MCF 10A (cell line): ENCODE data around the gene MLC1. TPM values are rescaled to one million over a fixed set of nuclear protein-coding genes. Genes with fewer than 3 reads are reported as not detected.

Experiments used
- BruUV-seq: library from RNA; stranded (reverse); fragments of 400-500 nt; replicated peaks from 2 replicates; lab custom pipeline; 2021; lab: Mats Ljungman, UMichigan
- CTCF ChIA-PET: fragments of 300-600 bp; sonication (Branson Sonifier 250); formaldehyde crosslinking; extraction: SDS; loops from one replicate; lab custom pipeline; 2021; ENCODE audit warnings: antibody characterized with exemption, inconsistent platforms; lab: Yijun Ruan, JAX
- POLR2A ChIA-PET: fragments of 300-600, 350-650 bp; sonication (Branson Sonifier 250); formaldehyde crosslinking; extraction: SDS; loops from one replicate; lab custom pipeline; 2020; ENCODE audit warnings: antibody characterized with exemption, inconsistent platforms; lab: Yijun Ruan, JAX
- DNase-seq: peaks from one replicate; pipeline ENCODE4 v3.0.0-alpha.2; 2018; ENCODE audit not compliant: unreplicated experiment
- H3K27ac Mint-ChIP-seq: one replicate; pipeline ENCODE4 v1.8.0; 2022; ENCODE audit warnings: mild to moderate bottlenecking, low read depth, mixed read lengths; ENCODE audit not compliant: unreplicated experiment
- H3K27me3 Mint-ChIP-seq: one replicate; pipeline ENCODE4 v1.8.0; 2022; ENCODE audit warnings: mixed read lengths; ENCODE audit not compliant: insufficient read depth, unreplicated experiment
- H3K36me3 Mint-ChIP-seq: one replicate; pipeline ENCODE4 v1.8.0; 2022; ENCODE audit warnings: mild to moderate bottlenecking, moderate library complexity, mixed read lengths; ENCODE audit not compliant: insufficient read depth, unreplicated experiment
- H3K4me1 Mint-ChIP-seq: one replicate; pipeline ENCODE4 v1.8.0; 2022; ENCODE audit warnings: mixed read lengths; ENCODE audit not compliant: insufficient read depth, unreplicated experiment
- H3K4me3 Mint-ChIP-seq: one replicate; pipeline ENCODE4 v1.8.0; 2022; ENCODE audit warnings: mild to moderate bottlenecking, moderate library complexity, mixed read lengths; ENCODE audit not compliant: unreplicated experiment
- H3K9me3 Mint-ChIP-seq: one replicate; pipeline ENCODE4 v1.8.0; 2022; ENCODE audit warnings: mixed read lengths; ENCODE audit not compliant: unreplicated experiment
- intact Hi-C: fragments of 100-400 bp; cut with micrococcal nuclease; formaldehyde crosslinking; loops from 2 replicates; pipeline ENCODE4 v1.14.1; 2022
- total RNA-seq: library from RNA; stranded (reverse); gene quantifications from 2 replicates; pipeline ENCODE4 v1.2.3, GENCODE V29; 2022
- TF ChIP-seq, protein P1 (sequence below): fragments of 200-600 bp; IDR thresholded peaks from one replicate; pipeline ENCODE4 v1.8.0; 2022; ENCODE audit warnings: antibody characterized with exemption, mild to moderate bottlenecking; ENCODE audit not compliant: unreplicated experiment

Gene MLC1
- total RNA-seq, 1 experiment from 2014 or later = not detected

DNA sequence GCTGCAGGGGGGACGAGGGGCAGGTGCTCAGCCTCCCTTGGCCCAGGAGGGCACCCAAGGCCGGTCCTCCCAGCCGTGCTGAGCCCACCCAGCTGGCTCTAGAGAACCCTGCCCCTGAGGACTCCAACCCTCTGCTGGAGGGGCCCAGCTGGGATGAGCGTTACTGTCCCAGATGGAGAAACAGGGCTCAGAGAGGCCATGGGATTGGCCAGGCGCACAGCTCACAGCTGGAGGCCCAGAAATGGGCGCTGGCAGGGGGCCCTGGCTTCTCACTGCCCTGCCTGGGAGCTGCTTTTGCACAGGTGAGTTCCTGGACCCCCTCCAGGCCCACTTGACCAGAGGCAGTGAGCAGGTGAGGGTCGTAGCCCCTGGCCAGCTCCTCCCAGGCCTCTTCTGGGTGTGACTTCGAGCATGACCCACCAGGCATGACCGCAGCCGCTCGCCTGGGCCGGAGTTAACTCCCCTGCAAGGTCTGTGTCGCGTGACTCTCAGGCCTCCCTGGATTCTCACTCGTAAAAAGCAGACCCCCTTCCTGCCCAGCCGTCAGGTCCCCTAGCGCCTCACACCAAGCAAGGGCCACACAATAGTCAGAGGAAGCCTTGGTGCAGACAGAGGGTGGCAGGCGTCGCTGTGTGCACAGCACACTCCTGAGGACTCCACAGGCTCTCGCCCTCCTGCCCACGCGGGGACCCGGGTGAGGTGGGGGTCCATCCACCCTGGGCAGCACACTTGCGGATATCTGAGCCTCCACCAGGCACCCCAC is 52.9 kb downstream of the MLC1 start:
- POLR2A ChIA-PET = interaction anchor here (1.1 kb wide), 1 partner anchor 70 kb away, joined by 3 read pairs; no protein-coding TSS in a partner anchor
- Mint-ChIP-seq H3K27ac (no peak overlapping the region), H3K27me3 (no peaks in the 10 kb centered on the region), H3K36me3 (no peaks in the 10 kb centered on the region), H3K4me3 (no peak overlapping the region), H3K4me1 (peaks cover 10% of the 10 kb centered on the region), H3K9me3 (no peaks in the 10 kb centered on the region)
- TF ChIP-seq, protein P1, sequence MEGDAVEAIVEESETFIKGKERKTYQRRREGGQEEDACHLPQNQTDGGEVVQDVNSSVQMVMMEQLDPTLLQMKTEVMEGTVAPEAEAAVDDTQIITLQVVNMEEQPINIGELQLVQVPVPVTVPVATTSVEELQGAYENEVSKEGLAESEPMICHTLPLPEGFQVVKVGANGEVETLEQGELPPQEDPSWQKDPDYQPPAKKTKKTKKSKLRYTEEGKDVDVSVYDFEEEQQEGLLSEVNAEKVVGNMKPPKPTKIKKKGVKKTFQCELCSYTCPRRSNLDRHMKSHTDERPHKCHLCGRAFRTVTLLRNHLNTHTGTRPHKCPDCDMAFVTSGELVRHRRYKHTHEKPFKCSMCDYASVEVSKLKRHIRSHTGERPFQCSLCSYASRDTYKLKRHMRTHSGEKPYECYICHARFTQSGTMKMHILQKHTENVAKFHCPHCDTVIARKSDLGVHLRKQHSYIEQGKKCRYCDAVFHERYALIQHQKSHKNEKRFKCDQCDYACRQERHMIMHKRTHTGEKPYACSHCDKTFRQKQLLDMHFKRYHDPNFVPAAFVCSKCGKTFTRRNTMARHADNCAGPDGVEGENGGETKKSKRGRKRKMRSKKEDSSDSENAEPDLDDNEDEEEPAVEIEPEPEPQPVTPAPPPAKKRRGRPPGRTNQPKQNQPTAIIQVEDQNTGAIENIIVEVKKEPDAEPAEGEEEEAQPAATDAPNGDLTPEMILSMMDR = no peak
- BruUV-seq = no TSS peak
- CTCF ChIA-PET = interaction anchor here (0.6 to 3.6 kb wide), 4 partner anchors 27 to 107 kb away, joined by 3 to 48 read pairs (median 4); no protein-coding TSS in a partner anchor
- no peak for DNase-seq
- intact Hi-C loops = no loop called here

DNA sequence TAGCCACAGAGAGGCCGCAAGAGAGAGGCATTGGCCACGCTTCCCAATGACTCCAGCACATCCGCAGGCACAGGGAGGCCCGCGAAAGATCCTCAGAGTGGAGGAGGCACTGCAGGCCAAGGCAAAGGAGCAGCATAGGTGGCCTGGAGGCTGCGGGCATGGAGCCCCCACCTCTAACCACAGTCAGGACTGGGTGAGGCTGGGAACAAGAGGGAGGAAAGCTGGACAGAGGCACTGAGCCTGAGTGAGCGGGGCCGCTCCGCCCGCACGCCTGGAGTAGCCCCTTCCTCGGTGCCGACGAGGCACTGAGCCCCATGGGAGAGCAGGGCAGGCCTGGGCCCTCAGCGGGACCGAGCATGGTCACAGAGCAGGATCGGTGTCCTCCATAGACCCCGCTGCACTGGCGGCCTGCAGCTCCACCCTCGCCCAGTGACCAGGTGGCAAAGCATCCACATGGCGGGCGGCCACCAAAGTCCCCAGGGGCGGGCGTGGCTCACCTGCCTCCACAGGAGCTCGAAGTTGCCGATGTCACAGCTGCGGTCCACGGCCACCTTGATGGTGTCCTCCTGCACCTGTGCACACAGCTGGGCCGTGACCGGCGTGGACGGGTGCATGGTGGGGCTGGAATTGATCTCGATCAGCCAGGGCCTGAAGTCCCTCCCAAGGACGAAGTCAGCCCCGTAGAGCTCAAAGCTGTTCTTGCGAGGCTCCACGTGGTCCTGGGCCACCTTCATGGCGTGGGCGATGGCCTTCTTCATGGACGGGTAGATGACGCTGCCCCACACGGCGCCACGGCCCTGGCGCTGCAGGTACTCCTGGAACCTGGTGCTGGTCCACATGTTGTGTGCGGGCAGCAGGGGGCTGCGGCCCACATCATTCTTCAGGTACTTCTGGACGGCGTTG is 53.8 kb downstream of the MLC1 start:
- Mint-ChIP-seq H3K27ac (no peak overlapping the region), H3K4me1 (peaks cover 11% of the 10 kb centered on the region), H3K4me3 (no peak overlapping the region), H3K36me3 (no peaks in the 10 kb centered on the region), H3K9me3 (no peaks in the 10 kb centered on the region), H3K27me3 (no peaks in the 10 kb centered on the region)
- intact Hi-C loops = loop anchor here (2.0 kb wide), 1 partner anchor 265 kb away; no protein-coding TSS in a partner anchor
- no peak for DNase-seq
- BruUV-seq = no TSS peak
- TF ChIP-seq, protein P1 = no peak
- POLR2A ChIA-PET = interaction anchor here (0.8 to 1.4 kb wide), 4 partner anchors 47 to 100 kb away, joined by 3 to 12 read pairs (median 4); no protein-coding TSS in a partner anchor
- CTCF ChIA-PET = interaction anchor here (0.5 to 3.6 kb wide), 23 partner anchors 19 to 243 kb away, joined by 3 to 48 read pairs (median 5); no protein-coding TSS in a partner anchor

DNA sequence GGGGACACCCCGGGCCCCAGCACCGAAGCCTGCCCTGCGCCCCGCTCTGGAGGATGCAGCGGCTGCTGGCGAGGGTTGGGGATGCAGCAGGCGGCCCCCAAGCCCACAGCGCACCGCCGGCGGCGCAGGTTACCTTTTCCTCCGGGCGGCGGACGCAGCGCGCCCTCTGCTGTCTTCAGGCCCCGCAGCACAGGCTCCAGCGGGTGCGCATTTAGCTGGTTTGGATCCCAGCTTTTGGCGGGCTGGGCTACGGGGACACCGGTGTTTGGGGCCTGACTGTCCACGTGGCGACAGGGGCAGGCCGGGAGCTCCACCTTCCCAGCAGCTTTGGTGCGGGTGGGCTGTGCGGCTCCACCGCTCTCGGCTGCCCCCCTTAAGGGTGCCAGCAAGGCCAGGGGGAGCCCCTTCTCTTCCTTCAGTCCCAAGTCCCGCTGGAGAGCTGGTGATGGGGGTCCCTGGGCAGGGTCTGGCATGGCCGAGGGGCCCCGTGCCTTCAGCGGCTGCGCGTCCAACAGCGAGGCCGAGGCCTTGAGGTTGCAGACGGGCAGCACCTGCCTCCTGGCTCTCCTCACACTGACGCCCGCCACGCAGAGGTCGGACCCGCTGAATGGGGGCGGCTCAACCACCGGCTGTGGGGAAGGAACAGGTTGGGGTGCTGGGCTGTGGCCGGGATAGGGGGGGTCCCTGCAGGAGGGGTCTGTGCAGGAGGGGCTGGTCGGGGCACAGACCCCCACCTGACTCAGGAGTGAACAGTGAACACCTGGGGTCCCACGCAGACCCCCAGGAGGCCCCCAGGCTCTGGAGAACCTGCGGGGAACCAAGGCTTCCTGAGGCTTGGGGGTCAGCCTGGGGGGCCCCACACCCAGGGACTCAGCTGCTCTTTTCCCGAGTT is 54.7 kb downstream of the MLC1 start:
- Mint-ChIP-seq H3K36me3 (no peaks in the 10 kb centered on the region), H3K27me3 (no peaks in the 10 kb centered on the region), H3K9me3 (no peaks in the 10 kb centered on the region), H3K27ac (no peak overlapping the region), H3K4me3 (no peak overlapping the region), H3K4me1 (peaks cover 11% of the 10 kb centered on the region)
- DNase-seq = peak; percentile 79
- TF ChIP-seq, protein P1 = peak; percentile 91
- ChIA-PET CTCF (interaction anchor here (0.5 to 3.6 kb wide), 35 partner anchors 8 to 336 kb away, joined by 3 to 48 read pairs (median 4); no protein-coding TSS in a partner anchor), POLR2A (interaction anchor here (0.6 to 1.4 kb wide), 9 partner anchors 46 to 263 kb away, joined by 3 to 12 read pairs (median 4); partner anchors contain the start of gene PIM3)
- BruUV-seq = no TSS peak
- intact Hi-C loops = loop anchor here (1.0 to 2.0 kb wide), 2 partner anchors 37 to 264 kb away; no protein-coding TSS in a partner anchor
